ENCODE data around the gene CLC.
"Not testable (repeated sequence)": the region's sequence is repeated elsewhere in the genome, so short reads cannot be mapped to it uniquely, and the experiment has no call there.

CLC gene

GRCh38 chr19:39737891-39738290, at the start of gene CLC:
Gene CLC, minus strand, starts transcription at chr19:39738029. Its CDS starts 77 bp downstream, at chr19:39737952.
- no peak for DNase-seq (ENCODE audit: low read depth)
- TF ChIP-seq CTCF (conservative IDR thresholded peaks at IDR 0.05; ENCODE audit: low read length), result no peak
- H3K4me3 ChIP-seq (ENCODE audit: low read length), result no peak within 1 kb of the TSS

- no peak for DNase-seq (ENCODE audit: low read depth)
- no peak for TF ChIP-seq CTCF (conservative IDR thresholded peaks at IDR 0.05; ENCODE audit: low read length)
- no peak overlapping the region for H3K4me3 ChIP-seq (ENCODE audit: low read length)
Measured at GRCh38 chr19:39780894-39781293, 43.1 kb upstream of the CLC start.

DNA sequence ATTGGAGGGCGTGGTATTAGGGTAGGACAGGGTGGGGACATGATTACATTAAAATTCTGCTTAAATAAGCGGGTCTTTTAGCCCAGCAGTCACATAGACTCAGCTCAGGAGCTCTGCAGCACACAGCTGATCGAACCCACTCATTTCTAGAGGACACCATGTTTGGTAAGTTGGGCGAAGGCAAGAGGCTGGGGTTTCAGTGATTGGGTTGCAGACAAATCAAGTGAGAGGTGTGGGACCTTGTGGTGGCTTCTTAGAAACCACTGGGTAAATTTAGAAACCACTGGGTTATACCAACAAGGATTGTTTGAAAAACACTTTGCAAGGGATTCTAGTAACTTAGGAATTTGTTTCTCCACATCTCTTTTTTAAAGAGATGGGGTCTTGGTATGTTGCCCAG, 40.9 kb upstream of the CLC start, which contains the start of gene LEUTX:
LEUTX (plus strand) TSS at position 92 of the 400 bp plus-strand sequence; CDS start at position 159, 67 bp downstream.
- H3K4me3 ChIP-seq (ENCODE audit: low read length), result no peak within 1 kb of the TSS
- no peak for TF ChIP-seq CTCF (conservative IDR thresholded peaks at IDR 0.05; ENCODE audit: low read length)
- DNase-seq (ENCODE audit: low read depth), result no peak

DNA sequence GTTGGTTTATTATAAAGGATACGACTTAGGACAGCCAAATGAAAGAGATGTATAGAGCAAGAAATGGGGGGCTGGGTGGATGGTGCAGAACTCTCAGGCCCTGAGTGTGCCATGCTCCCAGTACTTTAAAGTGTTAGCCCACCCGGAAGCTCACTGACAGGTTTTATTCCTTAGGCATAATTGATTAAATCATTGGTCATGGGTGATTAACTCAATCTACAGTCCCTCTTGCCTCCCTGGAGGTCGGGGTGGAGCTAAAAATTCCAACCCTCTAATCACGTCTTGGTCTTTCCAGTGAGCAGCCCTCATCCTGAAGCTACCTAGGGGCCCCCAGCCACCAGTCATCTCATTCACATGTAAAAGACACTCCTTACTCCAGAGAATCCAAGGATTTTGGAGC, 31.0 kb upstream of the CLC start:
- no peak for TF ChIP-seq CTCF (conservative IDR thresholded peaks at IDR 0.05; ENCODE audit: low read length)
- no peak for DNase-seq (ENCODE audit: low read depth)
- no peak overlapping the region for H3K4me3 ChIP-seq (ENCODE audit: low read length)

DNA sequence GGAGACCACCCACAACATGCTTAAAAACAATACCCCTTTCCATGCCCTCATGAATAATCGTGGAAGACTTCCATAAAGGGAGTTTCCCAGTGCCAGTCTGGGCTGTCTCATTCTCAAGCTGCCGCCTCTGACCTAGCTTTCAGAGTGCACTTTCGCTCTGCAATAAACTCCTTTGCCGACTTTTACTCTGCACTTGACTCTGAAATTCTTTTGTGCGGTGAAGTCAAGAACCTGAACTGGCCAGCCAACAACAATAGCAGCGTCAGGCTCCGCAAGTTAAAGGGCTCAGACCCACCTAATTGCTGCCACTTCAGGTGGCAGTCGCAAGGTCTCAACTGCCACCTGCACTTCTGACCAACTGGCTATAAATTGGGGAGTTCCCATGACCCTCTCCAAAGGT, 30.5 kb upstream of the CLC start:
- H3K4me3 ChIP-seq (ENCODE audit: low read length), result no peak overlapping the region
- TF ChIP-seq CTCF (conservative IDR thresholded peaks at IDR 0.05; ENCODE audit: low read length), result no peak
- no peak for DNase-seq (ENCODE audit: low read depth)

DNA sequence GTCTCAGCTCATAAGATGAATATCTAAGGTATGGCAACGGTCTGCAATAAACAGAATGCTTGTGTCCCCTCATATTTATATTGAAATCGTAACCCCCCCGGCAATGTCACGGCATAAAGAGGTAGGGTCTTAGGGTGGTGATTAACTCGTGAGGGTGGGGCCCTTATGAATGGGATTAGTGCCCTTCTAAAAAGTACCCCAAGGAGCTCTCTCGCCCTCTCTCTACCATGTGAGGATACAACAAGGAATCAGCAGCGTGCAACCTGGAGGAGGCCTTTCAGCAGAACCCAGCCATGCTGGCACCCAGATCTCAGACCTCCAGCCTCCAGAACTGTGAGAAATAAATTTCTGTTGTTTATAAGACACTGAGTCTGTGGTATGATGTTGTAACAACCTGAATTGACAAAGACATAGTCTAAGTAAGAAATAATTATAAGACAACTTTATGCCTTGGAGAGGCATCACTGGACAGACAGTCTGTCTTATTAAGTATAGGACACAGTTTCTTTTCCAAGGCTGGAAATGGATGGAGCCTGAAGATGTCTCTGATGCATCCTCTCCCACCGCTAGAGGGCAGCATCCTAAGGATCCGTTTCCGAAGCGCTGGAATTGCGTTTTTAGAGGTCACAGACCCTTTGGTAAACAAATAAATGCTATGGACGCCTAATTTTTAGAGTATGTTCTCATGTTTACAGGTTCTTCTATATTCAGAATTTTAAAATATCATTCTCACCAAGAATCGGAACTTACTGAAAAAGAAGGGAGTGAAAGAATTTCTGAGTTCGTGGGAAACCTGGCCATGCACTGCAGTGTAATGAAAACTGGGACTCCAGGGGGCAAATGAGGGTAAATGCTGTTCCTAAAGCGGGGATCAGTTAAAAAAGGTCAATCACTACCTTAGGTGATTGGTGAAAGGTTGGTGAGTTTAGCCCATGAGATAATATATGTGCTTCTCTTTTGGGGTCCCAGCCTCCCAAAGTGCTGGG, 27.6 kb upstream of the CLC start:
- TF ChIP-seq CTCF (conservative IDR thresholded peaks at IDR 0.05; ENCODE audit: low read length), result peak; percentile 88
- no peak overlapping the region for H3K4me3 ChIP-seq (ENCODE audit: low read length)
- DNase-seq (ENCODE audit: low read depth), result peak; percentile 40

DNA sequence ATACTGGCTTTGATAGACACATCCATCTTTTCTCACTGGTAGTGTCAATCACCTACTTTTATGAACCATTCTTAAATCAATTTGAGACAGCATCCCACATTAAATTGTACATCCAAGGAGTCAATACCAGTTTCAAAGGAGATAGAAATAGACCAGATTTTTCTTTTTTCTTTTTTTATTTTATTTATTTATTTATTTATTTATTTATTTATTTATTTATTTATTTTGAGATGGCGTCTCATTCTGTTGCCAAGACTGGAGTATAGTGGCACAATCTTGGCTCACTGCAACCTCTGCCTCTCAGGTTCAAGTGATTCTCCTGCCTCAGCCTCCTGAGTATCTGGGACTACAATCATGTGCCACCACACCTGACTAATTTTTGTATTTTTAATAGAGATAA, 24.0 kb upstream of the CLC start:
- not testable (repeated sequence) for DNase-seq (ENCODE audit: low read depth); H3K4me3 ChIP-seq (ENCODE audit: low read length)
